ENCODE measurements around the gene NOL9. TPM values are rescaled to one million over a fixed set of nuclear protein-coding genes. Genes with fewer than 3 reads are reported as not detected.
A peak's percentile ranks its signal among the peaks of the same experiment; 100 is the strongest.

Gene NOL9
- total and polyA plus RNA-seq, 2 of the 13 experiments (the other 11 are each of a cell fraction or from before 2014, with no cell fraction given) = 18.0 to 24.7 TPM

DNA sequence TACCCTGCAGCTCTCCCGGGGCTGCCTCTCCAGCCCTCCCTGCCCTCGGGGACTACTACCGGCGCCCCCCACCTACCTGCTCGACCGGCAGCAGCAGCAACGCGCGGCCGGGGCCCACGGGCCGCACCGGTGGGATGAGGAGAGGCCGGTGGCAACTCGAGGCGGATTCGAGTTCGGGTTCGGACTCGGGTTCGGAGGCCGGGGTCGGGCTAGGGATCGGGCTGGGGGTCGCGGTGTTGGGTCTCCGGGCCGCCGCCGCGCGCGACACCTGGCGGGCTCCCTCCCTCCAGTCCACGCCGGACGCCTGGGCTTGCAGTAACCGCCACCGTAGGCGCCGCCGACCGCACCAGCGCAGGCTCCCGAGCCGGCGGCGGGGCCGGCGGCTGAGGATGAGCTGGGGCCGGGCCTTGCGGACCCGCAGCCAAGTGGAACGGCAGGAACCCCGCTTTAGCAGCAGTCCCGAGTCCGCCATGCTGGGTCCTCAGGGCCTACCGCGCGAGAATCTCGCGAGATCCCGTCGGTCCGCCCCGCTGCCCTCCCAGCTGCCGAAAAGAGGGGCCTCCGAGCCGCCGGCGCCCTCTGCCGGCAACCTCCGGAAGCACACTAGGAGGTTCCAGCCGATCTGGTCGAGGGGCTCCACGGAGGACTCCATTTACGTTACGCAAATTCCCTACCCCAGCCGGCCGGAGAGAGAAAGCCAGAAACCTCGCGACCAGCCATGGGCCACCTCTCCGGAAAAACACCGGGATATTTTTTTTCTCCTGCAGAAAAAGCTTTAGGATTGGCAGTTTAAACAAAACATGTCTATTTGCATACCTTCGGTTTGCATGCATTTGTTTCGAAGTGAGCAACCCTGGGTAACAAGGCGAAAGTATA is at the start of gene NOL9 (continued):
- TF ChIP-seq, protein P1, sequence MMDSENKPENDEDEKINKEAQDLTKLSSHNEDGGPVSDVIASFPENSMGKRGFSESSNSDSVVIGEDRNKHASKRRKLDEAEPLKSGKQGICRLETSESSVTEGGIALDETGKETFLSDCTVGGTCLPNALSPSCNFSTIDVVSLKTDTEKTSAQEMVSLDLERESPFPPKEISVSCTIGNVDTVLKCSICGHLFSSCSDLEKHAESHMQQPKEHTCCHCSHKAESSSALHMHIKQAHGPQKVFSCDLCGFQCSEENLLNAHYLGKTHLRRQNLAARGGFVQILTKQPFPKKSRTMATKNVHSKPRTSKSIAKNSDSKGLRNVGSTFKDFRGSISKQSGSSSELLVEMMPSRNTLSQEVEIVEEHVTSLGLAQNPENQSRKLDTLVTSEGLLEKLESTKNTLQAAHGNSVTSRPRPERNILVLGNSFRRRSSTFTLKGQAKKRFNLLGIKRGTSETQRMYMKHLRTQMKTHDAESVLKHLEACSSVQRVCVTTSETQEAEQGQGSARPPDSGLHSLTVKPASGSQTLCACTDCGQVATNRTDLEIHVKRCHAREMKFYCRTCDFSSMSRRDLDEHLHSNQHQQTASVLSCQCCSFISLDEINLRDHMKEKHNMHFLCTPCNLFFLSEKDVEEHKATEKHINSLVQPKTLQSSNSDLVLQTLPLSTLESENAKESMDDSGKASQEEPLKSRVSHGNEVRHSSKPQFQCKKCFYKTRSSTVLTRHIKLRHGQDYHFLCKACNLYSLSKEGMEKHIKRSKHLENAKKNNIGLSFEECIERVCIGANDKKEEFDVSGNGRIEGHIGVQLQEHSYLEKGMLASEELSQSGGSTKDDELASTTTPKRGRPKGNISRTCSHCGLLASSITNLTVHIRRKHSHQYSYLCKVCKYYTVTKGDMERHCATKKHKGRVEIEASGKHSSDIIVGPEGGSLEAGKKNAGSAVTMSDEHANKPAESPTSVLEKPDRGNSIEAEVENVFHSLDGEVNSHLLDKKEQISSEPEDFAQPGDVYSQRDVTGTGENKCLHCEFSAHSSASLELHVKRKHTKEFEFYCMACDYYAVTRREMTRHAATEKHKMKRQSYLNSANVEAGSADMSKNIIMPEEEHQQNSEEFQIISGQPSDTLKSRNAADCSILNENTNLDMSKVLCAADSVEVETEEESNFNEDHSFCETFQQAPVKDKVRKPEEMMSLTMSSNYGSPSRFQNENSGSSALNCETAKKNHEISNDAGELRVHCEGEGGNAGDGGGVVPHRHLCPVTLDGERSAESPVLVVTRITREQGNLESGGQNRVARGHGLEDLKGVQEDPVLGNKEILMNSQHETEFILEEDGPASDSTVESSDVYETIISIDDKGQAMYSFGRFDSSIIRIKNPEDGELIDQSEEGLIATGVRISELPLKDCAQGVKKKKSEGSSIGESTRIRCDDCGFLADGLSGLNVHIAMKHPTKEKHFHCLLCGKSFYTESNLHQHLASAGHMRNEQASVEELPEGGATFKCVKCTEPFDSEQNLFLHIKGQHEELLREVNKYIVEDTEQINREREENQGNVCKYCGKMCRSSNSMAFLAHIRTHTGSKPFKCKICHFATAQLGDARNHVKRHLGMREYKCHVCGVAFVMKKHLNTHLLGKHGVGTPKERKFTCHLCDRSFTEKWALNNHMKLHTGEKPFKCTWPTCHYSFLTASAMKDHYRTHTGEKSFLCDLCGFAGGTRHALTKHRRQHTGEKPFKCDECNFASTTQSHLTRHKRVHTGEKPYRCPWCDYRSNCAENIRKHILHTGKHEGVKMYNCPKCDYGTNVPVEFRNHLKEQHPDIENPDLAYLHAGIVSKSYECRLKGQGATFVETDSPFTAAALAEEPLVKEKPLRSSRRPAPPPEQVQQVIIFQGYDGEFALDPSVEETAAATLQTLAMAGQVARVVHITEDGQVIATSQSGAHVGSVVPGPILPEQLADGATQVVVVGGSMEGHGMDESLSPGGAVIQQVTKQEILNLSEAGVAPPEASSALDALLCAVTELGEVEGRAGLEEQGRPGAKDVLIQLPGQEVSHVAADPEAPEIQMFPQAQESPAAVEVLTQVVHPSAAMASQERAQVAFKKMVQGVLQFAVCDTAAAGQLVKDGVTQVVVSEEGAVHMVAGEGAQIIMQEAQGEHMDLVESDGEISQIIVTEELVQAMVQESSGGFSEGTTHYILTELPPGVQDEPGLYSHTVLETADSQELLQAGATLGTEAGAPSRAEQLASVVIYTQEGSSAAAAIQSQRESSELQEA (CRISPR knock-in tag; IDR thresholded peaks at IDR 0.05; ENCODE audit: not compliant biosample characterization) = no peak
- TF ChIP-seq EED (CRISPR knock-in tag; IDR thresholded peaks at IDR 0.05) = peak; percentile 61; the same call in 1 of the 2 replicates
- TF ChIP-seq ZIK1 (CRISPR knock-in tag; IDR thresholded peaks at IDR 0.05; ENCODE audit: borderline replicate concordance, low read depth) = peak; percentile 93; the same call in 1 of the 2 replicates
- TF ChIP-seq ZNF121 (CRISPR knock-in tag; IDR thresholded peaks at IDR 0.05) = no peak
- TF ChIP-seq GZF1 (CRISPR knock-in tag; IDR thresholded peaks at IDR 0.05) = peak; percentile 27; the same call in 1 of the 2 replicates
- no peak for TF ChIP-seq REST (IDR thresholded peaks at IDR 0.05; ENCODE audit: borderline replicate concordance in 1 of 2, low read depth in 1 of 2, low read length in 2 of 2)
- TF ChIP-seq U2AF1 (optimal IDR thresholded peaks at IDR 0.05; ENCODE audit: low read depth, low read length) = peak; percentile 73
- no peak for TF ChIP-seq HDAC6 (IDR thresholded peaks at IDR 0.05; ENCODE audit: low read depth, low read length)
- no peak; the same call in 1 of the 2 replicates for TF ChIP-seq ZBTB7A (CRISPR knock-in tag; IDR thresholded peaks at IDR 0.05)
- no peak for TF ChIP-seq REL (CRISPR knock-in tag; conservative IDR thresholded peaks at IDR 0.05)
- peak; percentile 38; the same call in 1 of the 2 replicates for TF ChIP-seq ZNF629 (CRISPR knock-in tag; conservative IDR thresholded peaks at IDR 0.05)
- TF ChIP-seq GPN1 (CRISPR knock-in tag; IDR thresholded peaks at IDR 0.05; ENCODE audit: borderline replicate concordance) = no peak
- TF ChIP-seq ATF2 (CRISPR knock-in tag; IDR thresholded peaks at IDR 0.05) = peak; percentile 74
- TF ChIP-seq SIN3B (IDR thresholded peaks at IDR 0.05; ENCODE audit: low read length) = peak; percentile 90
- TF ChIP-seq ZNF124 (CRISPR knock-in tag; IDR thresholded peaks at IDR 0.05) = no peak
